GM12801 (cell line): ENCODE results near the gene TMEM63B.

Source experiments
- TF ChIP-seq, protein P1 (sequence below): IDR thresholded peaks from one replicate; pipeline ENCODE4 v1.5.1; 2011; ENCODE audit warnings: control low read depth; ENCODE audit not compliant: insufficient read length; ENCODE audit errors: extremely low read depth

Gene TMEM63B

DNA sequence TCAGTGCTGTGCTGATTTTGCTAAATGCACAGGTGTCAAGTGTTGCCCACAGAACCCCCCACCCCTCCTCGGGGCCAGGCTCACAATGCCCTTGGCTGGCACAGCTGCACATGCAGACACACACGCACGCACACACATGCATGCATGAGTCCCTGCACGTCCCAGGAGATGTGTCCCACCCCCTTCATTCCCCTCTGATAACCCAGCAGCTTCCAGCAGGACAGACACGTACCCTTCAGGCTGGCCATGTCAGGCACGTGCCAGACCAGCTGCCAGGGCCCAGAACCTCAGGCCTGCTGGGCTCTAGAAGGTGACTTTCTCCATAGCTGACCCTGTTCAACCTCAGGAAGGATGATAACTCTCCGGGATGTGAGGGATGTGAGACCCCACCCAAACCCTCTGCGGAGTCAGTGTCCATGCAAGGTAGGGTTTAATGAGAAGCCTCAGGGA, 44.5 kb upstream of the TMEM63B start:
- TF ChIP-seq, protein P1, sequence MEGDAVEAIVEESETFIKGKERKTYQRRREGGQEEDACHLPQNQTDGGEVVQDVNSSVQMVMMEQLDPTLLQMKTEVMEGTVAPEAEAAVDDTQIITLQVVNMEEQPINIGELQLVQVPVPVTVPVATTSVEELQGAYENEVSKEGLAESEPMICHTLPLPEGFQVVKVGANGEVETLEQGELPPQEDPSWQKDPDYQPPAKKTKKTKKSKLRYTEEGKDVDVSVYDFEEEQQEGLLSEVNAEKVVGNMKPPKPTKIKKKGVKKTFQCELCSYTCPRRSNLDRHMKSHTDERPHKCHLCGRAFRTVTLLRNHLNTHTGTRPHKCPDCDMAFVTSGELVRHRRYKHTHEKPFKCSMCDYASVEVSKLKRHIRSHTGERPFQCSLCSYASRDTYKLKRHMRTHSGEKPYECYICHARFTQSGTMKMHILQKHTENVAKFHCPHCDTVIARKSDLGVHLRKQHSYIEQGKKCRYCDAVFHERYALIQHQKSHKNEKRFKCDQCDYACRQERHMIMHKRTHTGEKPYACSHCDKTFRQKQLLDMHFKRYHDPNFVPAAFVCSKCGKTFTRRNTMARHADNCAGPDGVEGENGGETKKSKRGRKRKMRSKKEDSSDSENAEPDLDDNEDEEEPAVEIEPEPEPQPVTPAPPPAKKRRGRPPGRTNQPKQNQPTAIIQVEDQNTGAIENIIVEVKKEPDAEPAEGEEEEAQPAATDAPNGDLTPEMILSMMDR = no peak

DNA sequence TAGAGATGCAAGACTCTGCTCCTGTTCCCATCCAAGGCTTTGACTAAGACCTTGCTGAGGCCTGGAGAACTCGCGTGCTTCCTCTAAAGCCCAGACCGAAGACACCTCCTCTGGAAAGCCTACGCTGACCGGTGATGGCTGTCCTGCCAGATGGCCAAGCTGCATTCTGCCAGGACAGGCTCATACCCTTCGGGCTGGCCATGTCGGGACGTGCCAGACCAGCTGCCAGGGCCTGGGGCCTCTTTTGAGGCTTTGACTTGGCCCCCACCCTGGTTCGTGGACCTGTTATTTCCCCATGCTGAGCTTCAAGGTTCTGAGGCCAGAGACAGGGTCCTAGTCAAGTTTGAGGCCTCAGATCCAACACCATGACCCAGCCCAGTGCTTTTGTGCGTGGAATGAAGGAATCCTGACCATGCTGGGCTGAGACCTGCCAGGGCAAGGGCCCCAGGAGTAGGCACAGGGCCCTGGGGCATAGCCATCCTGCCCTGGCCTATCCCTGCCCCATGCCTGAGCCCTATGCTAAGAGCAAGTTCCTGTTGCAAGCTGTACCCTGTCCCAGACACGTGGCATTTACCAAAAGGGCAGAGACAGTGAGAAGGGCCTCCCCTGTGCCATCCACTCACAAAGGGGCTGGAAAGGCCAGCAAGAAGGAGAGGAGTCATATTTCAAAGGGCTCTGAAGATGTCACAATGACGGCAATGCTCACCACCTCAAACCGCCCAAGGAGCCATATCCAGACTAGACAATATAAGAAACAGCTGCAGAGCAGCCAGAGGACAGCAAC, 42.9 kb upstream of the TMEM63B start:
- TF ChIP-seq, protein P1 = no peak

DNA sequence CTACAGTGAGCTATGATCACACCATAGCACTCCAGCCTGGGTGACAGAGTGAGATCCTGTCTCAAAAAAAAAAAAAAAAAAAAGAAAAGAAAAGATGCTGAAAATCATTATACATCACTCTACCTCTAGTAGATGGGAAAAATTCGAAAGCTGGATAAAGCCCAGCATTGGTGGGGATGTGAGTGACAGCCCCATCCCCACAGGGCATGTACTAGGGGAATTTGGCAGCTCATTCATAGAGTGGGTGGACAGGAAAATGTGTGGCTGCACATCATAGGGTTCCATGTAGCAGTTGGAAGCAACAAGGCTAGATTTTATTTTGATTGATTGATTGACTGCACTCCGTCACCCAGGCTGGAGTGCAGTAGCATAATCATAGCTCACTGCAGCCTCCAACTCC, 42.1 kb upstream of the TMEM63B start:
- TF ChIP-seq, protein P1 = no peak

DNA sequence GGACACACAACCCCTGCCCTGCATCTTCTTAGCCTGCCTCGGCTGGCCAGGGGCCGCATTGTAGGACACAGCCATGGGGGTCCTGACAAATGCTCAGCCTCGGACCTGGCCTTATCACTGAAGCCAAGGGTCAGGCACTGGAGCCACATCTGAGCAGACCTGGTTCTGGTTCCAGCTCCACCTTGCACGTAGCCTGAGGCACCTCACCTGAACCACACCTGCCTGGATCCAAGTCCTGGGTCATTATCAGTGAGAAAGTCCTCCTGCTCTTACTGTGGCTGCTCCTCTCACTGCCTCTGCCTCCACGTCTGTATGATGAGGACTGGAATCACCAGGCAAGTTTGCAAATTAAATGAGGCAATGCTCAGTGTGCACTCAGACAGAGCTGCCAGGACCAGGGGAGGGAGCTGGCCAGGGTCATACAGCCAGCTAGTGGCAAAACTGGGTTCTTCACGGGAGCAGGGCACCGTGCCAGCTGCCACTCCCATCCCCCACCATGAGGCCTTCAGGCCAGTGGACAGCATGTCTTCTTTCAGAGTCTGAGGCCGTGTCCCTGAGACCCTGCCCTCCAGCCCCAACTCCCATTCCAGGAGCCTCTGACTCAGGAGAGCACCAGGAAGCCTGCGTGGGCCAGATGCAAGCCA, 40.3 kb upstream of the TMEM63B start:
- TF ChIP-seq, protein P1 = no peak

DNA sequence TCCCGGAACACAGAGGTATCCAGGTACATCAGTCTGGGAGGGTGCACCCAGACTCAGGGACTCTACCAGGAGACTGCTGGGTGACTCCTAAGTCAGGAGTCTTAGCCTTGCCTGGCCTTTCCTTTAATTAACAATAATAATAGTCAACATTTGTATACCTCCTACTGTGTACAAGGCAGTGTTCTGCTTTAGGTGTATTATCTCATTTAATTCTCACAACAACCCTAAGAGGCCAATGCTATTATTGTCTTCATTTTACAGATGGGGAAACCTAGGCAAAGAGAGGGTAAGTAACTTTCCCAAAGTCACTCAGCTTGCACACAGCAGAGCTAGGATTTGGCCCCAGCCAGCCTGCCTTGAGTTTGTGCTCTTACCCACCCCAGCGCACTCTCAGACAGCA, 39.7 kb upstream of the TMEM63B start:
- TF ChIP-seq, protein P1 = no peak

DNA sequence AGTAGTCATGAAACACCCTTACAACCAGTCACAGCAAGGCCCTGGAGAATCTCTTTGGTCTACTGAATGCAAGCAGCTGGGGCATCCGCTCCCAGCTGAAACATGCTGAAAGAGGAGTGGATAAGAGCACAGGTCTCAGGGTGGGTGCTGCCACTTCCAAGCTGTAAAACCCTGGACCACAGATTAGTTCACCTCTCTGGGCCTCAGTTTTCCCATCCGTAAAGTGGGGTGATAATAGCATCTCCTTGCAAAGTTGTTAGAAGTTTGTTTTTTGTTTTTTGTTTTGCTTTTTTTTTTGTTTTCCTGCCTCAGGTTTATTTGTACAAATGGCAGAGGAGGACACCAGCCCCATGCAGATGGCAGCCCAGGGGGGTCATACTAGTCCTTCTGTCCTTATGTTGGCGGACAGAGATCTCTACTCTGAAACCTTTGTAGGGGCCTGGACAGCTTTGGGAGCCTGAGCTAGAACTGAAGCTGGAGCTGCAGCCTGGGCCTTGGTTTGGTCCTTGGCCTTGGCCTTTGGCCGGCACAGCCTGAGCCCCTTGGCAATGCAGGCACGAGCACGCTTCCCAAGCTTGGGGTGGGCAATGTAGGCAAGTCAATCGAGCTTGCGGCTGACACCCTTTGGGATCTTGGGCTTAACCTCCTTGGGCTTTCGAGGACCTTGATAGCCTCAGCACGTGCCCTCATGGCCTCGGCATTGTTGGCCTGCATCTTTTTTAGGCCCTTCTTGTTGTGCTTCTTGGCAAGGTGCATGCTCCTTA, 38.3 kb upstream of the TMEM63B start:
- TF ChIP-seq, protein P1 = no peak

DNA sequence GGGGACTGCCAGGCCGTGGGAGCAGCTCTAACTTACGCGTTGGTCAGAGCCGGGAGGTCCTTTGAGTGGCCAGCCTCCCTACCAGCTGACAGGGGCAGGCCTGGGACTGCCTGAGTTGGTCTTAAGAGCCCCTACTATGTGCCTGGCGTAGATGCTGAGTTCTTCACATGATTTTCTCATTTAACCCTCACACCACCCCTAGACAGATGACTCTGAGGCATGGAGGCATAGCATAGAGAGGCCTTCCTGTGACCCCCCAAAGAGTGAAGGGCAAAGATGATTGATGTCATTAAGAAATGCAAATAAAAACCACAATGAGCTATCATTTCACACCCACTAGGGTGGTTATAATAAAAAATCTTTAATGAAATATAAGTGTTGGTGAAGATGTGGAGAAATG, 36.9 kb upstream of the TMEM63B start:
- TF ChIP-seq, protein P1 = no peak
